ENCODE data around the gene TSHZ2. TPM values are rescaled to one million over a fixed set of nuclear protein-coding genes. Genes with fewer than 3 reads are reported as not detected.

TSHZ2 gene
- total and polyA plus RNA-seq, 7 donors: 1.2 to 32.7 (median 14.0) TPM

DNA sequence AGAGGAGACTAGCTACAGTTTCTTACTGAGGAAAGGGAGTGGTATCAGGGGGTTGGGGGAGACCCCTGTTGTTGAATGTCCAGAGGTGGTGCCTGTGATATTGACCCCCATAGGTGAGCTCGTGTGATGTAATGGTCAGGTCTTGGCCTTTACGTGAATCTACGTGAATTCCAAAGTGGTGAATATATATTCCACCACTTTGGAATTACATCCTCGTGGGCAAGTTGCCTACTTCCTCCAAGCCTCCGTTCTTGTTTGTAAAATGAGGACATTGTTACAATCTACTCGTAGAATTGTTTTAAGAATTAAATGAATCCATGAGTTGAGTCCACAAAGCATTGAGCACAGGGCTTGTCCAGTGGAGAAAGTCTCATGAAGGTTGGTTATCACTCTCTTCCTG lies 47.3 kb downstream of the TSHZ2 start:
- WGBS, 2 donors: 41 to 72% methylated on average over 6 of the region's 6 CpGs
- H3K36me3 ChIP-seq: no peaks in the 10 kb centered on the region
- no peak overlapping the region for H3K27ac ChIP-seq
- H3K27me3 ChIP-seq: no peaks in the 10 kb centered on the region
- TF ChIP-seq EP300 (IDR thresholded peaks at IDR 0.05) (no peak), CTCF (IDR thresholded peaks at IDR 0.05) (no peak), POLR2AphosphoS5 (IDR thresholded peaks at IDR 0.05) (no peak), POLR2A (IDR thresholded peaks at IDR 0.05) (no peak)
- no peak for DNase-seq
- H3K4me3 ChIP-seq: no peak overlapping the region
- peaks cover 0 to 5% (median 0%) of the 10 kb centered on the region in 4 donors for H3K4me1 ChIP-seq
- H3K9me3 ChIP-seq: peaks cover 0 to 3% (median 0%) of the 10 kb centered on the region in 4 donors
- intact Hi-C loops (cut with DNase I): no loop called here

DNA sequence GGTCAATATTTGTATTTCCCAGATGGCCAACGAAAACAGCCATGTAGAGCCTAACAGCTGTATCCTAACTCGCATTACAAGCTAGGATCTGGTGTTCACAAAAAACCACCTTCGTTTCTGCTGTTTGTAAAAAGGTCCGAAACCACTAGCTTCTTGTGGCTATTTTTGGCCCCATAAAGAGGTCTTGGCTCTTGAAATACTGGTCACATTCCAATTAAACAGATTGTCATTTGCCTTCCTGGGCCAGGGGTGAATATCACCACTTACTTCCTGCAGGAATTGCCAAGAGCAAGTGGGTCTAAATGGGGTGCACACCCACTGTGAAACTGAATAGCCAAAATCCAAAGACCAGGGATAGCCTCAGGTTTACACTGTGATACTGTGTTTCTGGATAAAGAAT lies 48.2 kb downstream of the TSHZ2 start:
- Histone ChIP-seq H3K4me3 (no peak overlapping the region), H3K27me3 (no peaks in the 10 kb centered on the region), H3K36me3 (no peaks in the 10 kb centered on the region), H3K4me1 (peaks cover 0 to 5% (median 0%) of the 10 kb centered on the region in 4 donors), H3K9me3 (peaks cover 0 to under 1% (median 0%) of the 10 kb centered on the region in 4 donors), H3K27ac (peak overlapping the region in 1 of 4 donors; percentile 16)
- no peak for TF ChIP-seq CTCF (IDR thresholded peaks at IDR 0.05)
- no peak for TF ChIP-seq POLR2AphosphoS5 (IDR thresholded peaks at IDR 0.05)
- TF ChIP-seq EP300 (IDR thresholded peaks at IDR 0.05): no peak
- DNase-seq: no peak
- intact Hi-C loops (cut with DNase I): no loop called here
- WGBS, 2 donors: 79% methylated on average over 4 of the region's 4 CpGs

- no peaks in the 10 kb centered on the region for H3K27me3 ChIP-seq
- intact Hi-C loops (cut with DNase I): no loop called here
- 66 to 75% methylated on average over 2 of the region's 2 CpGs for WGBS, 2 donors
- peak overlapping the region in 1 of 4 donors; percentile 16 for H3K27ac ChIP-seq
- H3K9me3 ChIP-seq: no peaks in the 10 kb centered on the region
- TF ChIP-seq POLR2AphosphoS5 (IDR thresholded peaks at IDR 0.05) (no peak), CTCF (IDR thresholded peaks at IDR 0.05) (no peak), EP300 (IDR thresholded peaks at IDR 0.05) (no peak), POLR2A (IDR thresholded peaks at IDR 0.05) (no peak)
- no peak overlapping the region for H3K4me3 ChIP-seq
- peaks cover 0 to 5% (median 0%) of the 10 kb centered on the region in 4 donors for H3K4me1 ChIP-seq
- H3K36me3 ChIP-seq: no peaks in the 10 kb centered on the region
- DNase-seq: no peak
Measured at GRCh38 chr20:53020834-53021233, 48.7 kb downstream of the TSHZ2 start.

- Histone ChIP-seq H3K4me3 (no peak overlapping the region), H3K4me1 (peaks cover 0 to 5% (median 0%) of the 10 kb centered on the region in 4 donors), H3K36me3 (no peaks in the 10 kb centered on the region), H3K27me3 (no peaks in the 10 kb centered on the region), H3K27ac (peak overlapping the region in 1 of 4 donors; percentile 1), H3K9me3 (no peaks in the 10 kb centered on the region)
- no peak for TF ChIP-seq POLR2AphosphoS5 (IDR thresholded peaks at IDR 0.05)
- no peak for TF ChIP-seq POLR2A (IDR thresholded peaks at IDR 0.05)
- no peak for TF ChIP-seq EP300 (IDR thresholded peaks at IDR 0.05)
- TF ChIP-seq CTCF (IDR thresholded peaks at IDR 0.05): no peak
- DNase-seq: no peak
- WGBS, 2 donors: 74 to 77% methylated on average over 3 of the region's 3 CpGs
- intact Hi-C loops (cut with DNase I): no loop called here
Measured at GRCh38 chr20:53021934-53022333, 49.8 kb downstream of the TSHZ2 start.
